ENCODE data around the gene NBAS. TPM values are rescaled to one million over a fixed set of nuclear protein-coding genes. Genes with fewer than 3 reads are reported as not detected.

Gene NBAS
- polyA plus RNA-seq, 1 of the 3 experiments (the other 2 are of a cell fraction), result 12.0 TPM

DNA sequence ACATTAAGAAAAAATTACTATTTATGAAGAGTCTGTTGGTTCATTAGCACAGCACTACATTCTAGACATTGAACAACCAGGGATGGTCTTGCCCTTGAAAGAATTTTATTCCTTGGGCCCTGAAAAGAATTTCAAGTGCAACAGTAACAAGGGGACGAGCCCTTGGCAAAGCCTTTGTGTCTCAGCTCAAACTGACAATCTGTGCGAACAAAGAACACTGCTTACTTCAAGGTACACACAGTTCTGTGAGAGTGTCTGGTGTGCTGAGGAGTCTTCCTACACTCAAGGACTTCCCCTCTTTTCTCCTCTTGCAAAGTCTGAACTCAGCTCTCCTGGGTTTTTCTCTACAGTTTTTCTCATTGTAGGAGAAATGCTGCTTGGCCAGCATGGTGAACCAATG is 373.4 kb downstream of the NBAS start (continued):
- TF ChIP-seq, protein P1, sequence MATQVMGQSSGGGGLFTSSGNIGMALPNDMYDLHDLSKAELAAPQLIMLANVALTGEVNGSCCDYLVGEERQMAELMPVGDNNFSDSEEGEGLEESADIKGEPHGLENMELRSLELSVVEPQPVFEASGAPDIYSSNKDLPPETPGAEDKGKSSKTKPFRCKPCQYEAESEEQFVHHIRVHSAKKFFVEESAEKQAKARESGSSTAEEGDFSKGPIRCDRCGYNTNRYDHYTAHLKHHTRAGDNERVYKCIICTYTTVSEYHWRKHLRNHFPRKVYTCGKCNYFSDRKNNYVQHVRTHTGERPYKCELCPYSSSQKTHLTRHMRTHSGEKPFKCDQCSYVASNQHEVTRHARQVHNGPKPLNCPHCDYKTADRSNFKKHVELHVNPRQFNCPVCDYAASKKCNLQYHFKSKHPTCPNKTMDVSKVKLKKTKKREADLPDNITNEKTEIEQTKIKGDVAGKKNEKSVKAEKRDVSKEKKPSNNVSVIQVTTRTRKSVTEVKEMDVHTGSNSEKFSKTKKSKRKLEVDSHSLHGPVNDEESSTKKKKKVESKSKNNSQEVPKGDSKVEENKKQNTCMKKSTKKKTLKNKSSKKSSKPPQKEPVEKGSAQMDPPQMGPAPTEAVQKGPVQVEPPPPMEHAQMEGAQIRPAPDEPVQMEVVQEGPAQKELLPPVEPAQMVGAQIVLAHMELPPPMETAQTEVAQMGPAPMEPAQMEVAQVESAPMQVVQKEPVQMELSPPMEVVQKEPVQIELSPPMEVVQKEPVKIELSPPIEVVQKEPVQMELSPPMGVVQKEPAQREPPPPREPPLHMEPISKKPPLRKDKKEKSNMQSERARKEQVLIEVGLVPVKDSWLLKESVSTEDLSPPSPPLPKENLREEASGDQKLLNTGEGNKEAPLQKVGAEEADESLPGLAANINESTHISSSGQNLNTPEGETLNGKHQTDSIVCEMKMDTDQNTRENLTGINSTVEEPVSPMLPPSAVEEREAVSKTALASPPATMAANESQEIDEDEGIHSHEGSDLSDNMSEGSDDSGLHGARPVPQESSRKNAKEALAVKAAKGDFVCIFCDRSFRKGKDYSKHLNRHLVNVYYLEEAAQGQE (IDR thresholded peaks at IDR 0.05; ENCODE audit: low read depth, low read length), result no peak
- TF ChIP-seq JUND (IDR thresholded peaks at IDR 0.05), result no peak
- TF ChIP-seq GABPA (IDR thresholded peaks at IDR 0.05; ENCODE audit: low read depth), result no peak
- no peak for TF ChIP-seq RCOR1 (IDR thresholded peaks at IDR 0.05; ENCODE audit: low read length)
- TF ChIP-seq FOSL2 (IDR thresholded peaks at IDR 0.05; ENCODE audit: borderline replicate concordance, low read depth), result no peak
- no peak for TF ChIP-seq TAF1 (IDR thresholded peaks at IDR 0.05; ENCODE audit: borderline replicate concordance, low read depth, low read length)
- no peak for TF ChIP-seq MEF2A (IDR thresholded peaks at IDR 0.05; ENCODE audit: borderline replicate concordance, low read depth)
- no peak for TF ChIP-seq YY1 (IDR thresholded peaks at IDR 0.05; ENCODE audit: low read depth)

DNA sequence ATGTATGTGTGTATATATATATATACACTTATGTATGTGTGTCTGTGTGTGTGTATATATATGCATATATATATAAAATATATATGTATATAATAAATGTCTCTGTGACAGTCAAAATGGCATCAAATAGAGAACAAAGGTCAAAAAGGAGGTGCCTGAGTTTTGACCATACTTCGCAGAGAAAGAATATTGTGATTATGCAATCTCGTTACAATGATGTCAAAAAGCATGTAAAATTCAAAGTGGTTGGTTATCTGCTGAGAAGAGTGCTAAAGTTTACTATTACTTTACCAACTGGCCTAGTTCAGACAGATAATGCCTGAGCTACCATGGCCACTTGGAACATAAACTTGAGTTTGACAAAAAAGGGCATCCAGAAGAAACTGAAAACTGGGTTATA is 375.0 kb downstream of the NBAS start:
- POLR2A ChIA-PET, result no interaction called here
- H3K27ac ChIP-seq (ENCODE audit: low read depth in 2 of 2, low read length in 1 of 2), result no peak overlapping the region
- WGBS (ENCODE audit: low lambda C conversion rate), result 97% methylated on average over 2 of the region's 2 CpGs
- no peak for TF ChIP-seq JUND (IDR thresholded peaks at IDR 0.05)
- no peak for TF ChIP-seq FOSL2 (IDR thresholded peaks at IDR 0.05; ENCODE audit: borderline replicate concordance, low read depth)
- TF ChIP-seq YY1 (IDR thresholded peaks at IDR 0.05; ENCODE audit: low read depth), result no peak
- TF ChIP-seq ZBTB33 (IDR thresholded peaks at IDR 0.05; ENCODE audit: borderline replicate concordance, low read depth), result no peak
- TF ChIP-seq, protein P2, sequence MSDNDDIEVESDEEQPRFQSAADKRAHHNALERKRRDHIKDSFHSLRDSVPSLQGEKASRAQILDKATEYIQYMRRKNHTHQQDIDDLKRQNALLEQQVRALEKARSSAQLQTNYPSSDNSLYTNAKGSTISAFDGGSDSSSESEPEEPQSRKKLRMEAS (IDR thresholded peaks at IDR 0.05; ENCODE audit: low read depth), result no peak
- no peak for TF ChIP-seq MXI1 (IDR thresholded peaks at IDR 0.05; ENCODE audit: low read depth, low read length)
- no peak for TF ChIP-seq NRF1 (IDR thresholded peaks at IDR 0.05; ENCODE audit: low read depth, low read length)
- TF ChIP-seq, protein P3, sequence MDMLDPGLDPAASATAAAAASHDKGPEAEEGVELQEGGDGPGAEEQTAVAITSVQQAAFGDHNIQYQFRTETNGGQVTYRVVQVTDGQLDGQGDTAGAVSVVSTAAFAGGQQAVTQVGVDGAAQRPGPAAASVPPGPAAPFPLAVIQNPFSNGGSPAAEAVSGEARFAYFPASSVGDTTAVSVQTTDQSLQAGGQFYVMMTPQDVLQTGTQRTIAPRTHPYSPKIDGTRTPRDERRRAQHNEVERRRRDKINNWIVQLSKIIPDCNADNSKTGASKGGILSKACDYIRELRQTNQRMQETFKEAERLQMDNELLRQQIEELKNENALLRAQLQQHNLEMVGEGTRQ (IDR thresholded peaks at IDR 0.05; ENCODE audit: borderline replicate concordance, low read depth, low read length), result no peak
- no peak for TF ChIP-seq EP300 (IDR thresholded peaks at IDR 0.05; ENCODE audit: borderline replicate concordance in 1 of 2, low read depth in 1 of 2, low read length in 1 of 2)
- TF ChIP-seq ELF1 (IDR thresholded peaks at IDR 0.05), result no peak
- TF ChIP-seq GABPA (IDR thresholded peaks at IDR 0.05; ENCODE audit: low read depth), result no peak
- no peak for TF ChIP-seq TAF1 (IDR thresholded peaks at IDR 0.05; ENCODE audit: borderline replicate concordance, low read depth, low read length)
- TF ChIP-seq GATA2 (CRISPR knock-in tag; IDR thresholded peaks at IDR 0.05), result no peak
- TF ChIP-seq RXRA (IDR thresholded peaks at IDR 0.05; ENCODE audit: borderline replicate concordance, low read depth), result no peak
- no peak for TF ChIP-seq RFX5 (IDR thresholded peaks at IDR 0.05; ENCODE audit: low read length)
- TF ChIP-seq SMC3 (IDR thresholded peaks at IDR 0.05; ENCODE audit: low read depth, low read length), result no peak
- TF ChIP-seq, protein P1 (IDR thresholded peaks at IDR 0.05; ENCODE audit: low read depth, low read length), result no peak
- TF ChIP-seq, protein P4, sequence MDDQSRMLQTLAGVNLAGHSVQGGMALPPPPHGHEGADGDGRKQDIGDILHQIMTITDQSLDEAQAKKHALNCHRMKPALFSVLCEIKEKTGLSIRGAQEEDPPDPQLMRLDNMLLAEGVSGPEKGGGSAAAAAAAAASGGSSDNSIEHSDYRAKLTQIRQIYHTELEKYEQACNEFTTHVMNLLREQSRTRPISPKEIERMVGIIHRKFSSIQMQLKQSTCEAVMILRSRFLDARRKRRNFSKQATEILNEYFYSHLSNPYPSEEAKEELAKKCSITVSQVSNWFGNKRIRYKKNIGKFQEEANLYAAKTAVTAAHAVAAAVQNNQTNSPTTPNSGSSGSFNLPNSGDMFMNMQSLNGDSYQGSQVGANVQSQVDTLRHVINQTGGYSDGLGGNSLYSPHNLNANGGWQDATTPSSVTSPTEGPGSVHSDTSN (IDR thresholded peaks at IDR 0.05), result no peak

More for the DNA sequence above, 375.0 kb downstream of the NBAS start:
- Histone ChIP-seq H3K4me2 (no peak overlapping the region), H3K27me3 (ENCODE audit: insufficient read depth) (no peaks in the 10 kb centered on the region), H3K9me2 (no peaks in the 10 kb centered on the region), H3K4me1 (ENCODE audit: control insufficient read depth in 1 of 2, insufficient read depth in 2 of 2, low read depth in 1 of 2, low read length in 1 of 2) (no peaks in the 10 kb centered on the region; a peak in 1 of 4 replicates), H3F3A (replicated peaks; ENCODE audit: insufficient read depth) (no peaks in the 10 kb centered on the region), H4K20me1 (ENCODE audit: insufficient read depth) (no peaks in the 10 kb centered on the region), H3K79me2 (ENCODE audit: insufficient read depth) (no peaks in the 10 kb centered on the region), H3K36me3 (replicated peaks in 1 of 2; ENCODE audit: control insufficient read depth in 1 of 2, insufficient read depth in 2 of 2, low read length in 1 of 2) (peaks cover 10 to 27% of the 10 kb centered on the region in 2 experiments), H3K9me3 (no peaks in the 10 kb centered on the region), H3K9ac (no peak overlapping the region), H3K4me3 (ENCODE audit: low read depth in 2 of 2, low read length in 1 of 2) (no peak overlapping the region), H2AFZ (ENCODE audit: low read depth) (no peak overlapping the region)
- CTCF ChIA-PET, result interaction anchor here (0.8 kb wide), 1 partner anchor 8 kb away, joined by 3 read pairs; no protein-coding TSS in a partner anchor
- no peak for DNase-seq

All from SK-N-SH (cell line).